ENCODE measurements around the gene HAPSTR1.
"Not testable (repeated sequence)": the region's sequence is repeated elsewhere in the genome, so short reads cannot be mapped to it uniquely, and the experiment has no call there.

HAPSTR1 gene

GRCh38 chr16:9090960-9091866, at the start of gene HAPSTR1:
HAPSTR1 (plus strand) TSS chr16:9091644; CDS start chr16:9092045, 401 bp downstream.
- in situ Hi-C loops (cut with HindIII; ENCODE audit: low sequenced_read_pairs), result no loop called here

DNA sequence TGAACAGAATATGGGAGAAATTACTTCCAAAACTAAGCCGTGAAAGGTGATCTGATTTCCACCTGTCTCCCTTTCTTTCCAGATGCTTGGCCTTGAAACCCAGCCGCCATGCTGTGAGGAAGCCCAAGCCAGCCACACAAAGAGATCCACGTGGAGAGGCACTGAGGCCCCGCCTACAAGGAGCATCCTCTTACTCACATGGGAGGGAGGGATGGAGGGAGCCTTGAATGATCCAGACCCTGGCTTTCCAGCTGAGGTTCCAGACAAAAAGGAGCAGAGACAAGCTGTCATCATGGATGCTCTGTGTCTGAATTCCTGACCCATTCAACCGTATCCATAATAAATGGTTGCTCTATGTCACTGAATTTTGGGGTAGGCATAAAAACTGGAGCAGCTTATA, 48.9 kb upstream of the HAPSTR1 start:
- in situ Hi-C loops (cut with HindIII; ENCODE audit: low sequenced_read_pairs), result no loop called here

DNA sequence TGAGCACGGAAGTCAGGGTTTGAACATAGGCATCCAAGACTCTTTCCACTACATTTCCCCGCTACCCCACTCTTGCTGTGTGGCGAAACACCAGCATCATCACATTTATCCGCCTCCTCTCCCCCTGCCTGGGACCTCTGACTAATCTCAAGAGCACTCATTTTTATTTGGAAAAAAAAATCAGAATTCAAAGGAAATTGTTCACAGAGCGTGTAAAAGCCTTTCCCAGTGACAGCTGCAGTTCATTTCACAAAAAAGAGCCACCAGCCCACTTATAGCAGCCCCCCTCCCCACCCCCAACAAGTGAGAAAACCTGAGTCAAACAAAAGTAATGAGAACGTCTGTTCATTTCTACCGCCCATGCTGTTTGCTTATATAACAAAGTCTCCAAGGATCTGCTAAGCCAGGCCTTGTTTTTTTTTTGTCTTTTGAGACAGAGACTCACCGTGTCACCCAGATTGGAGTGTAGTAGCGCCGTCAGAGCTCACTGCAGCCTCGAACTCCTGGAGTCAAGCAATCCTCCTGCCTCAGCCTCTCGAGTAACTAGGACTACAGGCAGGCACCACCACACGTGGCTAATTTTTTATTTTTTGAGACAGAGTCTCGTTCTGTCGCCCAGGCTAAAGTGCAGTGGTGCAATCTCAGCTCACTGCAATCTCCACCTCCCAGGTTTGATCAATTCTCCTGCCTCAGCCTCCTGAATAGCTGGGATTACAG, 48.3 kb upstream of the HAPSTR1 start:
- in situ Hi-C loops (cut with HindIII; ENCODE audit: low sequenced_read_pairs), result no loop called here

DNA sequence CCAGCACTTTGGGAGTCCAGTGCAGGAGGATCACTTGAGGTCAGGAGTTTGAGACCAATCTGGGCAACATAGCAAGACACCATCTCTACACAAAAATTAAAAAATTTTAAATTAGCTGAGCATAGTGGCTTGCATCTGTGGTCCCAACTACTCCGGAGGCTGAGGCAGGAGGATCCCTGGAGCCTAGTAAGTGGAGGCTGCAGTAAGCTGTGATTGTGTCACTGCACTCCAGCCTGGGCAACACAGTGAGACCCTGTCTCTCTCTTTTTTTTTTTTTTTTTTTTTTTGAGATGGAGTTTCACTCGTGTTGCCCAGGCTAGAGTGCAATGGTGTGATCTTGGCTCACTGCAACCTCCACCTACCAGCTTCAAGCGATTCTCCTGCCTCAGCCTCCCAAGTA, 45.9 kb upstream of the HAPSTR1 start:
- in situ Hi-C loops (cut with HindIII; ENCODE audit: low sequenced_read_pairs), result not testable (repeated sequence)

DNA sequence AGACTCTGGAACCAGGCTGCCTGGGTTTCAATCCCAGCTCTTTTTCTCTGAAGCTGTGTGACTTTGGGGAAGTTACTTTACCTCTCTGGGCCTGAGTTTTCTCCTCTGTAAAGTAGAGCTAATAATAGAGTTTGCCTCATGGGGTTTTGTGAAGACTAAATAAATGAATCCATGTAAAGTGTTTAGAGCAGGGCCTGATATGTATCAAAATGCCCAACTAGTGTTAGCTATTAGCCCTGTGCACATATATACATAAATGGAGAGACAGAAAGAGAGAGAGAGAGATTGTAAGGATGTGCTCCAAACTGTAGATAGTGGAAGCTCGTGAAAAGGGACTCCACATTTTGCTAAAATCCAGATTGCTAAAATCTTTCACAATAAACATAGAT, 44.8 kb upstream of the HAPSTR1 start:
- in situ Hi-C loops (cut with HindIII; ENCODE audit: low sequenced_read_pairs), result no loop called here

GRCh38 chr16:9047689-9048301, 43.6 kb upstream of the HAPSTR1 start:
- in situ Hi-C loops (cut with HindIII; ENCODE audit: low sequenced_read_pairs), result no loop called here

DNA sequence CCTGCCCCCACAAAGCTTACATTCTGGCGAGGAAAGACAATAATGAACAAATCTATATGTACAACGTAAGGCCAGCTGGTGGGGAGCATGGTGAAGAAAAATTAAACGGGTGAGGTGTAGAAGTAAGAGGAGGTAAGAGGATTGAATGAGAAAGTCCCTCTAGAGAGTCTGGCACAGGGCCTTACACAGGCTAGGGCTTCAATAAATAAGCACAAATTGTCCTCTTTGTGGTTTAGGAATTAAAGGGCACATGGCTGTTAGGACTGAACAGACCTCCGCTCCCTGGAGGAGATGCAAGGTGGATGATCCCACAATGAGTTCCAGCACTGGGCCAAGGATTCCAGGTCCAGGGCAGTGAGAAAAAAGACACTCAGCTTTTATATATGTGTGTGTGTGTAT, 43.1 kb upstream of the HAPSTR1 start:
- in situ Hi-C loops (cut with HindIII; ENCODE audit: low sequenced_read_pairs), result no loop called here

DNA sequence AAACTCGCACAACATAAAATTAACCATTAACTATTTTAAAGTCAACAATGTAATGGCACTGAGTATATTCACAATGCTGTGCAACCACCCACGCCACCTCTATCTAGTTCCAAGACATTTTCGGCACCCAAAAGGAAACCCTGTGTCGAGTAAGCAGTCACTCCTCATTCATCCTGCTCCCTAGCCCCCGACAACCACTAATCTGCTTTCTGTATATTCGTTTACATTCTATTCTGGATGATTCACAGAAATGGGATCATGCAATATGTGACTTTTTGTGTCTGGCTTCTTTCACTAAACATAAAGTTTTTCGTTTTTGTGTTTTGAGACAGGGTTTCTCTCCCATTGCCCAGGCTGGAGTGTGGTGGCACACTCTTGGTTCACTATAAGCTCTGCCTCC, 42.2 kb upstream of the HAPSTR1 start:
- in situ Hi-C loops (cut with HindIII; ENCODE audit: low sequenced_read_pairs), result no loop called here

GRCh38 chr16:9050102-9050830, 41.2 kb upstream of the HAPSTR1 start:
- in situ Hi-C loops (cut with HindIII; ENCODE audit: low sequenced_read_pairs), result no loop called here

- in situ Hi-C loops (cut with HindIII; ENCODE audit: low sequenced_read_pairs), result no loop called here
Observed at GRCh38 chr16:9053006-9053601, 38.3 kb upstream of the HAPSTR1 start.

DNA sequence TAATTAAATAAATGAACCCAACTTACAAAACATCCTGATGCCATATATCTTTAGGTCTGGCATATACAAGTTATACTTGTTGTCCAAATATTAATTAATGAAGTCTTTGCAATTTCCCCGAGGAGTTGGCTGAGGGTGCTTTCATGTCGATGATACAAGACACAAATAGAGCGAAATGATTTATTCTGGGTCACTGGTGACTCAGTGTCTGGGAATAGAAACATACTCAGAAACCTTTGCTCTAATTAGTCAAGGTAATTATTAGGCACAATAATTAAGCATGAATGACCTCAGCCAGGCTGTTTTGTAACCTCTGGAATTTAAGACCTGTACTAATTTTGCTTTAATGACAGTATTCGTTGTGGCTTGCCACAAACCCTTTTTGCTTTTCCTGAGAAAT, 37.0 kb upstream of the HAPSTR1 start:
- in situ Hi-C loops (cut with HindIII; ENCODE audit: low sequenced_read_pairs), result no loop called here

DNA sequence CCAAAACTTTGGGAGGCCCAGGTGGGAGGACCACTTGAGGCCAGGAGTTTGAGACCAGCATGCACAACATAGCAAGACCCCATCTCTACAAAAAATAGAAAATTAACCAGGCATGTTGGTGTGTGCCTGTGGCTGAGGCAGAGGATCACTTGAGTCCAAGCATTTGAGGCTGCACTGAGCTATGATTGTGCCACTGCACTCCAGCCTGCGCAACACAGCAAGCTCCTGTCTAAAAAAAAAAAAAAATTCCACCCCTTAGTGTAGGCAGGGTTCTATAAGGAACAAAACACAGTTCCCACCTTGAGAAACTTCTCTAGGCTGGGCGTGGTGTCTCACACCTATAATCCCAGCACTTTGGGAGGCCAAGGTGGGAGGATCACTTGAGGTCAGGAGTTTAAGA, 36.3 kb upstream of the HAPSTR1 start:
- in situ Hi-C loops (cut with HindIII; ENCODE audit: low sequenced_read_pairs), result no loop called here

- in situ Hi-C loops (cut with HindIII; ENCODE audit: low sequenced_read_pairs), result no loop called here
Observed at GRCh38 chr16:9055661-9056060, 35.8 kb upstream of the HAPSTR1 start.

GRCh38 chr16:9056061-9056460, 35.4 kb upstream of the HAPSTR1 start:
- in situ Hi-C loops (cut with HindIII; ENCODE audit: low sequenced_read_pairs), result no loop called here

DNA sequence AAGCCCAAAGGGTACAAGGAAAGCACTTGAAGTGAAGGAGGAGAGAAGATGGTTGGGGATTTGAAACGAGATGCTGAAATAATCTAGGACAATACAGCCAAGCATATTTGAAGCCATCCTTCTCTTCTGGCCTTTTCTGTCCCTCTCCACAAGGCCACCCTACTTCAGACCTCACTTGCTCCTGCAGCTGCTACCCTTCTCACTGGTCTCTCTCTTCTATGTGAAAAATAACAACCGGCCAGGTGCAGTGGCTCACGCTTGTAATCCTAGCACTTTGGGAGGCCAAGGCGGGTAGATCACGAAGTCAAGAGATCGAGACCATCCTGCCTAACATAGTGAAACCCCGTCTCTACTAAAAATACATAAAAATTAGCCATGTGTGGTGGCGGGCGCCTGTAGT, 33.2 kb upstream of the HAPSTR1 start:
- in situ Hi-C loops (cut with HindIII; ENCODE audit: low sequenced_read_pairs), result no loop called here

GRCh38 chr16:9060225-9060624, 31.2 kb upstream of the HAPSTR1 start:
- in situ Hi-C loops (cut with HindIII; ENCODE audit: low sequenced_read_pairs), result no loop called here

GRCh38 chr16:9061358-9061813, 30.1 kb upstream of the HAPSTR1 start:
- in situ Hi-C loops (cut with HindIII; ENCODE audit: low sequenced_read_pairs), result no loop called here

DNA sequence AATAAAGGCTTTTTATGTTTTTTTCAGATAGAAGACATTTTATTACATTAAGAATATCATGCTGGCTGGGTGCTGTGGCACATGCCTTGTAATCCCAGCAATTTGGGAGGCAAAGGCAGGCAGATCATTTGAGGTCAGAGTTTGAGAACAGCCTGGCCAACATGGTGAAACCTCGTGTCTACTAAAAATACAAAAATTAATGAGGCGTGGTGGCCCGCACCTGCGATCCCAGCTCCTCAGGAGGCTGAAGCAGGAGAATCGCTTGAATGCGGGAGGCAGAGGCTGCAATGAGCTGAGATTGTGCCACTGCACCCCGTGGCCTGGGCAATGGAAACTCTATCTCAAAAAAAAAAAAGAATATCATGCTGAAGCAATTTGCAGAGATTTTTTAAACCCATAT, 29.1 kb upstream of the HAPSTR1 start:
- in situ Hi-C loops (cut with HindIII; ENCODE audit: low sequenced_read_pairs), result no loop called here

GRCh38 chr16:9065077-9065476, 26.4 kb upstream of the HAPSTR1 start:
- in situ Hi-C loops (cut with HindIII; ENCODE audit: low sequenced_read_pairs), result no loop called here

GRCh38 chr16:9068886-9069285, 22.6 kb upstream of the HAPSTR1 start:
- in situ Hi-C loops (cut with HindIII; ENCODE audit: low sequenced_read_pairs), result no loop called here

- in situ Hi-C loops (cut with HindIII; ENCODE audit: low sequenced_read_pairs), result no loop called here
Observed at GRCh38 chr16:9070254-9070653, 21.2 kb upstream of the HAPSTR1 start.
